Right atrium auricular region (tissue), 2 donors: ENCODE measurements around the gene TLE6. TPM values are rescaled to one million over a fixed set of nuclear protein-coding genes. Genes with fewer than 3 reads are reported as not detected.

ENCODE experiments used
- DNase-seq: peaks from one replicate; pipeline ENCODE4 v3.0.0-alpha.2; 2019; ENCODE audit warnings: low spot score
- H3K27ac ChIP-seq, 2 donors: fragments of 200-600 bp; sonication (generic); 1 replicate in 1 of 2; 2 replicates in 1 of 2; pipeline ENCODE4 v1.5.1; 2016 to 2019
- H3K27me3 ChIP-seq, 2 donors: fragments of 200-600 bp; sonication (generic); one replicate each; pipeline versions ENCODE4 v1.5.1 to v1.6.0; 2017 to 2019
- H3K36me3 ChIP-seq: fragments of 200-600 bp; sonication (generic); one replicate; pipeline ENCODE4 v1.5.1; 2016
- H3K4me1 ChIP-seq, 2 donors: fragments of 200-600 bp; sonication (generic); one replicate each; pipeline versions ENCODE4 v1.5.1 to v1.6.0; 2017 to 2019
- H3K4me3 ChIP-seq, 2 donors: fragments of 200-600 bp; sonication (generic); 1 replicate in 1 of 2; 2 replicates in 1 of 2; pipeline ENCODE4 v1.5.1; 2017 to 2019; ENCODE audit warnings: mild to moderate bottlenecking in 1 of 2, moderate library complexity in 1 of 2
- H3K9me3 ChIP-seq, 2 donors: fragments of 200-600 bp; sonication (generic); one replicate each; pipeline ENCODE4 v1.5.1; 2019
- CTCF ChIP-seq, 2 donors: fragments of 200-600 bp; sonication (generic); IDR thresholded peaks; one replicate each; pipeline ENCODE4 v1.5.1; 2019; ENCODE audit warnings: antibody characterized with exemption in 2 of 2
- total RNA-seq, 2 donors: library from RNA; depleted of rRNA; stranded (reverse); fragments of >200 nt; gene quantifications; one replicate each; pipeline ENCODE4 v1.1.0, GENCODE V29; 2016

TLE6 gene
- total RNA-seq, 2 donors from 2014 or later: 2.1 to 5.2 TPM

- H3K36me3 ChIP-seq: no peaks in the 10 kb centered on the region
- peaks cover 0 to 62% of the 10 kb centered on the region in 2 donors for H3K4me1 ChIP-seq
- H3K27me3 ChIP-seq: no peaks in the 10 kb centered on the region
- peak overlapping the region; percentile 43 to 54 for H3K4me3 ChIP-seq
- peak overlapping the region; percentile 39 to 55 for H3K27ac ChIP-seq
- TF ChIP-seq CTCF (IDR thresholded peaks at IDR 0.05): no peak
- H3K9me3 ChIP-seq: no peaks in the 10 kb centered on the region
- no peak for DNase-seq
These were observed 759 bp upstream of the TLE6 start for GRCh38 chr19:2976609-2977000.

- Histone ChIP-seq H3K27me3 (no peaks in the 10 kb centered on the region), H3K36me3 (no peaks in the 10 kb centered on the region), H3K4me3 (peak overlapping the region; percentile 10 to 54), H3K4me1 (peaks cover 0 to 62% of the 10 kb centered on the region in 2 donors), H3K27ac (peak overlapping the region; percentile 39 to 55), H3K9me3 (no peaks in the 10 kb centered on the region)
- no peak for DNase-seq
- TF ChIP-seq CTCF (IDR thresholded peaks at IDR 0.05): no peak
These were observed 378 bp downstream of the TLE6 start for GRCh38 chr19:2977746-2978138.

- Histone ChIP-seq H3K27ac (peak overlapping the region; percentile 39 to 55), H3K4me1 (peaks cover 0 to 62% of the 10 kb centered on the region in 2 donors)
These were observed 903 bp downstream of the TLE6 start for GRCh38 chr19:2978166-2978767.

GRCh38 chr19:2978772-2979171, 1.4 kb downstream of the TLE6 start:
- Histone ChIP-seq H3K9me3 (no peaks in the 10 kb centered on the region), H3K27ac (no peak overlapping the region), H3K27me3 (no peaks in the 10 kb centered on the region), H3K4me1 (peaks cover 0 to 63% of the 10 kb centered on the region in 2 donors), H3K4me3 (no peak overlapping the region), H3K36me3 (no peaks in the 10 kb centered on the region)
- DNase-seq: no peak
- TF ChIP-seq CTCF (IDR thresholded peaks at IDR 0.05): no peak

More at GRCh38 chr19:2978166-2978767, 903 bp downstream of the TLE6 start:
- Histone ChIP-seq H3K9me3 (no peaks in the 10 kb centered on the region), H3K4me3 (no peak overlapping the region), H3K27me3 (no peaks in the 10 kb centered on the region), H3K36me3 (no peaks in the 10 kb centered on the region)
- no peak for DNase-seq
- no peak for TF ChIP-seq CTCF (IDR thresholded peaks at IDR 0.05)

GRCh38 chr19:2981898-2982297, 4.5 kb downstream of the TLE6 start:
- Histone ChIP-seq H3K27me3 (no peaks in the 10 kb centered on the region), H3K27ac (peak overlapping the region; percentile 7 to 85)

More at GRCh38 chr19:2981898-2982297, 4.5 kb downstream of the TLE6 start:
- Histone ChIP-seq H3K4me3 (no peak overlapping the region), H3K4me1 (peaks cover 0 to 40% of the 10 kb centered on the region in 2 donors), H3K9me3 (no peaks in the 10 kb centered on the region), H3K36me3 (no peaks in the 10 kb centered on the region)
- TF ChIP-seq CTCF (IDR thresholded peaks at IDR 0.05): no peak
- DNase-seq: no peak
